H1 (cell line): ENCODE measurements around the gene NID2. TPM values are rescaled to one million over a fixed set of nuclear protein-coding genes. Genes with fewer than 3 reads are reported as not detected.

Source experiments
- ATF3 ChIP-seq: IDR thresholded peaks from 2 replicates; pipeline ENCODE4 v1.6.1; 2011; ENCODE audit warnings: low read depth, mild to moderate bottlenecking, low read length; ENCODE audit not compliant: insufficient read depth
- BRCA1 ChIP-seq: IDR thresholded peaks from 2 replicates; pipeline ENCODE4 v1.6.1; 2012; ENCODE audit warnings: low read depth, low read length, improper control_type of control experiment
- CHD7 ChIP-seq: fragments of 300-600 bp; sonication (generic); IDR thresholded peaks from 2 replicates; pipeline ENCODE4 v1.7.1; 2012; ENCODE audit warnings: low read length, moderate library complexity, mild to moderate bottlenecking, inconsistent platforms; ENCODE audit not compliant: insufficient replicate concordance
- FOSL1 ChIP-seq: IDR thresholded peaks from 2 replicates; pipeline ENCODE4 v1.6.1; 2011; ENCODE audit warnings: mild to moderate bottlenecking, low read depth, low read length, moderate library complexity; ENCODE audit not compliant: insufficient read depth
- GABPA ChIP-seq: IDR thresholded peaks from 2 replicates; pipeline ENCODE4 v1.6.1; 2011; ENCODE audit warnings: mild to moderate bottlenecking, low read length, moderate library complexity, borderline replicate concordance; ENCODE audit not compliant: insufficient read depth
- HDAC6 ChIP-seq: IDR thresholded peaks from one replicate; pipeline ENCODE4 v1.7.1; 2012; ENCODE audit warnings: low read depth, mild to moderate bottlenecking, inconsistent platforms, low read length, moderate library complexity
- RXRA ChIP-seq: IDR thresholded peaks from 2 replicates; pipeline ENCODE4 v1.6.1; 2011; ENCODE audit warnings: low read depth, mild to moderate bottlenecking, low read length, moderate library complexity; ENCODE audit not compliant: insufficient read depth
- polyA plus RNA-seq, 7 experiments: library from polyadenylated mRNA; depleted of rRNA in 3 of 7; stranded (reverse) in 5 of 7; unstranded in 2 of 7; fragments of >200 nt in 5 of 7; fragments of 200-250 nt in 2 of 7; gene quantifications; 1 replicate in 5 of 7; 2 replicates in 1 of 7; 4 replicates in 1 of 7; pipeline versions ENCODE4 v1.2.1 to v1.2.3, GENCODE V29; 2011 to 2013; ENCODE audit warnings: missing spikeins in 2 of 7, mixed read lengths in 2 of 7
- total RNA-seq: library from RNA; stranded (reverse); fragmentation: NEBNext Ultra II Directional; extraction: Animal tissue kit (Norgen Biotek cat#: 25700); gene quantifications from 2 replicates; pipeline ENCODE4 v1.2.1, GENCODE V29; 2021
- TF ChIP-seq, protein P1 (sequence below): IDR thresholded peaks from 2 replicates; pipeline ENCODE4 v1.6.1; 2012; ENCODE audit warnings: low read length, inconsistent platforms

Gene NID2
- total and polyA plus RNA-seq, 2 of the 8 experiments (the other 6 are each of a cell fraction or from before 2014, with no cell fraction given), result 6.1 to 12.6 TPM

DNA sequence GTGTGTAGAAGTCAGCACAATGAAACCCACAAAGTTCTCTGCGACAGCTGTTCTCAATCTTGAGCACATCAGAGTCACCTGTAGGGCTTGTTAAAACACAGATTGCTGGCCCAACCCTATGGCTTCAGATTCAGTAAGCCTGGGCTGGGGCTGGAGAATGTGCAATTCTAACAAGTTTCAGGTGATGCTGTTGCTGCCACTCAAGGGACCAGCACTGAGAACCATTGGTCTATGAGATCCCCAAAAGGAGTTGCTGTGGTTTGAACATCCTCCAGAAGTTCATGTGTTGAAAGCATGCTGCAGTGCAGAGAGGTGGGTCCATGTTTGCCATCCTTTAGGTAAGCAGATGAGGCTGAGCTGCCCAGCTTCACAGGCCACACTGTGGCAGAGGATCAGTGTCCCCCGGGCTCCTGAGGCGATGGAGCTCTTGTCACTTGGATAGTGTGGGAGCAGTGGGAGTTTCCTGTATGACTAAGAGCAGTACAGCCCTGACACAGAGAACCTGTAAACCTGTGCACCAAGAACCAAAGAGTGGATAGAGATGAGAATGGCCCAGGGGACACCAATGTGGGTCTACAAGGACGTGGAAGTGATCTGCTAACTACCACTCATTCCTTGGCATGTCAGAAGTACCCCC, 87.5 kb downstream of the NID2 start (continued):
- TF ChIP-seq CHD7 (no peak), BRCA1 (no peak), ATF3 (no peak), FOSL1 (no peak), HDAC6 (no peak), RXRA (no peak), GABPA (no peak)
- TF ChIP-seq, protein P1, sequence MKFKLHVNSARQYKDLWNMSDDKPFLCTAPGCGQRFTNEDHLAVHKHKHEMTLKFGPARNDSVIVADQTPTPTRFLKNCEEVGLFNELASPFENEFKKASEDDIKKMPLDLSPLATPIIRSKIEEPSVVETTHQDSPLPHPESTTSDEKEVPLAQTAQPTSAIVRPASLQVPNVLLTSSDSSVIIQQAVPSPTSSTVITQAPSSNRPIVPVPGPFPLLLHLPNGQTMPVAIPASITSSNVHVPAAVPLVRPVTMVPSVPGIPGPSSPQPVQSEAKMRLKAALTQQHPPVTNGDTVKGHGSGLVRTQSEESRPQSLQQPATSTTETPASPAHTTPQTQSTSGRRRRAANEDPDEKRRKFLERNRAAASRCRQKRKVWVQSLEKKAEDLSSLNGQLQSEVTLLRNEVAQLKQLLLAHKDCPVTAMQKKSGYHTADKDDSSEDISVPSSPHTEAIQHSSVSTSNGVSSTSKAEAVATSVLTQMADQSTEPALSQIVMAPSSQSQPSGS, result no peak
